Type B pancreatic cell (in vitro differentiated cells): ENCODE results near the gene SLCO4C1. TPM values are rescaled to one million over a fixed set of nuclear protein-coding genes. Genes with fewer than 3 reads are reported as not detected.

ENCODE experiments used
- DNase-seq: peaks from one replicate; pipeline ENCODE4 v3.0.0; 2021; ENCODE audit warnings: mixed read lengths; ENCODE audit not compliant: unreplicated experiment; ENCODE audit errors: extremely low spot score
- H3K27ac Mint-ChIP-seq: 2 replicates; pipeline ENCODE4 v1.8.0; 2021; ENCODE audit warnings: mild to moderate bottlenecking, mixed read lengths
- H3K27me3 Mint-ChIP-seq: 2 replicates; pipeline ENCODE4 v1.8.0; 2021; ENCODE audit warnings: mixed read lengths
- H3K36me3 Mint-ChIP-seq: 2 replicates; pipeline ENCODE4 v1.8.0; 2021; ENCODE audit warnings: mixed read lengths
- H3K4me1 Mint-ChIP-seq: one replicate; pipeline ENCODE4 v1.8.0; 2021; ENCODE audit warnings: mixed read lengths; ENCODE audit not compliant: unreplicated experiment
- H3K4me3 Mint-ChIP-seq: 2 replicates; pipeline ENCODE4 v1.8.0; 2021; ENCODE audit warnings: mild to moderate bottlenecking, mixed read lengths
- H3K9me3 Mint-ChIP-seq: 2 replicates; pipeline ENCODE4 v1.8.0; 2021; ENCODE audit warnings: mixed read lengths
- total RNA-seq: library from RNA; stranded (reverse); gene quantifications from 2 replicates; pipeline ENCODE4 v1.2.1, GENCODE V29; 2021; ENCODE audit warnings: low replicate concordance
- TF ChIP-seq, protein P1 (sequence below): fragments of 200-600 bp; sonication (generic); conservative IDR thresholded peaks from 2 replicates; pipeline ENCODE4 v1.5.0; 2021; ENCODE audit warnings: antibody characterized with exemption, mild to moderate bottlenecking

SLCO4C1 gene
- total RNA-seq, 1 donor from 2014 or later = 4.6 TPM

DNA sequence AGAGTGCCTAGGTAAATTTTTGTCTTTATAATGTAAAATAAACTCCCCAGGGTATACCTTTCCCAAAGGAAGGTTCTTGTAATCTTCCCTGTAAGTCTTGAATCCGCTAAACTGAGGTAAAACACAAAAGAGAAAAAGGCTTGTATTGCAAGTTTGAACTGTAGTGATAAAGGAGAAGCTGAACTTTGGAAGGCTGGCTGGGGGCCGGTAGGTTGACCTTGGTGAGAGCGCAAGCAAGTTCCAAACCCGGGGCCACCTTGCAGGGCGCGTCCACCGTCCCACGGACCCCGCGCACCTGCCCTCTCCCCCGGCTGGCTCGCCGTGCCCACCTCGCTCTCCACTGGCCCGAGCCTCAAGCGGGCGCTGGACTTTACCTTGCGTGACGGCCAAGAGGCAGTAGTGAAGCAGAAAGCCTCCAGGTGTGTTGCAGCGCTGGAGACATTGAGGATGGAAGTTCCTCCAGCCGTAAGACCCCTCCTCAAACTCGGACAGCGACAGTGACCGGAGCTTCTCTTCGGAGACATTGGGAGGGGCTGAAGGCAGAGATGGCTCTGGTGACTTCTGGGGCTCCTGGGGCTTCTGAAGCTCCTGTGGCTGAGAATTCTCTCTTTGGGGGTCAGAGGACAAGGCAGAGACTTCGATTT is 428 bp downstream of the SLCO4C1 start:
- peaks cover 8% of the 10 kb centered on the region for H3K4me1 Mint-ChIP-seq
- H3K9me3 Mint-ChIP-seq = no peaks in the 10 kb centered on the region
- DNase-seq = no peak
- TF ChIP-seq, protein P1, sequence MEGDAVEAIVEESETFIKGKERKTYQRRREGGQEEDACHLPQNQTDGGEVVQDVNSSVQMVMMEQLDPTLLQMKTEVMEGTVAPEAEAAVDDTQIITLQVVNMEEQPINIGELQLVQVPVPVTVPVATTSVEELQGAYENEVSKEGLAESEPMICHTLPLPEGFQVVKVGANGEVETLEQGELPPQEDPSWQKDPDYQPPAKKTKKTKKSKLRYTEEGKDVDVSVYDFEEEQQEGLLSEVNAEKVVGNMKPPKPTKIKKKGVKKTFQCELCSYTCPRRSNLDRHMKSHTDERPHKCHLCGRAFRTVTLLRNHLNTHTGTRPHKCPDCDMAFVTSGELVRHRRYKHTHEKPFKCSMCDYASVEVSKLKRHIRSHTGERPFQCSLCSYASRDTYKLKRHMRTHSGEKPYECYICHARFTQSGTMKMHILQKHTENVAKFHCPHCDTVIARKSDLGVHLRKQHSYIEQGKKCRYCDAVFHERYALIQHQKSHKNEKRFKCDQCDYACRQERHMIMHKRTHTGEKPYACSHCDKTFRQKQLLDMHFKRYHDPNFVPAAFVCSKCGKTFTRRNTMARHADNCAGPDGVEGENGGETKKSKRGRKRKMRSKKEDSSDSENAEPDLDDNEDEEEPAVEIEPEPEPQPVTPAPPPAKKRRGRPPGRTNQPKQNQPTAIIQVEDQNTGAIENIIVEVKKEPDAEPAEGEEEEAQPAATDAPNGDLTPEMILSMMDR = no peak
- H3K4me3 Mint-ChIP-seq = peak overlapping the region; percentile 96
- H3K27me3 Mint-ChIP-seq = peaks cover 7% of the 10 kb centered on the region
- H3K36me3 Mint-ChIP-seq = no peaks in the 10 kb centered on the region
- H3K27ac Mint-ChIP-seq = peak overlapping the region; percentile 56

DNA sequence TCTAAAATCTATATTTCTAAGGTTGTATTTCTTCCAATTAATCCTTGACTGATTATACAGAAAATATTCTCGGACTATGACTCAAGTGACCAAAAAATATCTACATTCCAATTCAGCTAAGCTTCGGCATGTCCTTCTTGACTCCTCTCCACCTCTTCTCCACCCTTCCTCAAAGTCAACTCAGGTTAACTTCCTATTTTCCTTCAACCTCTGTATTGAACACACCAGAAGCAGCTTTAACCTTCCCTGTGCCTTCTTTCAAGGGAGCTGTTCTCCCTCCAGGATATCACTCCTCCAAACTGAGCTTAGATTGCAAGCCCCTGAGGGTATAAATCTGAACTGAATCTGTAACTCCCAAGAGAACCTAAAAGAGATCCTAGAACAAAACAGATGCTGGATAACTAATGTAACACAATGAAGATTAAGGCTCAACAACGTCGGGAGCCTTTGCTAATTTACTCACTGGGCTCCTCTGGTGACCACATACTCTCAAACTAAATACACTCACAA is 1.1 kb downstream of the SLCO4C1 start:
- peak overlapping the region; percentile 3 for H3K27ac Mint-ChIP-seq
- peak overlapping the region; percentile 96 for H3K4me3 Mint-ChIP-seq

DNA sequence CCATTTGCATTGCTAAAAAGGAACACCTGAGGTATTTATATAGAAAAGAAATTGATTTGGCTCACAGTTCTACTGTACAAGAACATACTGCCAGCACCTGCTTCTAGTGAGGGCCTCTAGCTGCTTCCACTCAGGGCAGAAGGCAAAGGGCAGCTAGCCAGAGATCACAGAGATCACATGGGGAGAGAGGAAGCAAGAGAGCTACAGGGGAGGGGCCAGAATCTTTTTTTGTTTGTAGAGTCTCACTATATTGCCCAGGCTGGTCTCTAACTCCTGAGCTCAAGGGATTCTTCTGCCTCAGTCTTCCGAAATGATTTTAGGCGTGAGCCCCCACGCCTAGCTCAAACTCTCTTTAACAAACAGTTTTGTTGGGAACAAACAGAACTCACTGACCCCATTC is 6.1 kb downstream of the SLCO4C1 start:
- peaks cover 3% of the 10 kb centered on the region for H3K4me1 Mint-ChIP-seq
- no peaks in the 10 kb centered on the region for H3K36me3 Mint-ChIP-seq
- no peak overlapping the region for H3K27ac Mint-ChIP-seq
- DNase-seq = no peak
- H3K9me3 Mint-ChIP-seq = no peaks in the 10 kb centered on the region
- TF ChIP-seq, protein P1 = no peak
- peaks cover 3% of the 10 kb centered on the region for H3K27me3 Mint-ChIP-seq
- H3K4me3 Mint-ChIP-seq = no peak overlapping the region

More for the DNA sequence above, 1.1 kb downstream of the SLCO4C1 start:
- H3K27me3 Mint-ChIP-seq = peaks cover 7% of the 10 kb centered on the region
- H3K9me3 Mint-ChIP-seq = no peaks in the 10 kb centered on the region
- no peaks in the 10 kb centered on the region for H3K36me3 Mint-ChIP-seq
- TF ChIP-seq, protein P1 = no peak
- peaks cover 8% of the 10 kb centered on the region for H3K4me1 Mint-ChIP-seq
- DNase-seq = no peak

DNA sequence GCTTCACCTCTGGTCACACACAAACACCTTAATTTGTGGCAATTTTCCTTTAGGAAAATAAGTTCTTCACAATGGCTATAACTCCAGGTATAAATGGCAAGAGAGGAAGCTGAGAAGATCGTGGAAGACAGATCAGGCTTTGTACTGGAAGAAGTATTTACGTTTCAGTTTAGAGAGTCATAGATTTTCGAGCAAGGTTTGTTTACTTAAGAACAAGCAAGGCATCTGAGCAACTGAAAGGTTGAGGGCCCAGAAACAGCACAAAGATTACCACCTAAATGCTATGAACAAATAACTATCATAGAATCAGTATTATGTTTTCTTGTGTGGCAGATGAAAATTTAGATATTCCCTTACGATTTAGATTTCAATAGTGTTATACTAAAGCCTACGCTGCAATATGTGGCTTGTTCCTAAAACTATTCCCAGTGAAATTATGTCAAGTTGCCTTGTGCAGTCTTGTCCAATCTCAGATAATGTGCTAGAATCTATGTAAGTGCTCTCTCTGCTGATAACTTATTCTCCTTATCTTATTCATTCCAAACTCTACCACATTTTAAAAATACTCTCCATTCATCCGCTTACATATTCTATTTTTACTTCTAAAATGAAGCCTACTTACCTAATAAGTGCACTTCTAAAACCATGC is 6.7 kb downstream of the SLCO4C1 start:
- H3K9me3 Mint-ChIP-seq = no peaks in the 10 kb centered on the region
- H3K27ac Mint-ChIP-seq = no peak overlapping the region
- no peak for DNase-seq
- H3K27me3 Mint-ChIP-seq = no peaks in the 10 kb centered on the region
- no peaks in the 10 kb centered on the region for H3K36me3 Mint-ChIP-seq
- H3K4me1 Mint-ChIP-seq = no peaks in the 10 kb centered on the region
- TF ChIP-seq, protein P1 = no peak
- no peak overlapping the region for H3K4me3 Mint-ChIP-seq

DNA sequence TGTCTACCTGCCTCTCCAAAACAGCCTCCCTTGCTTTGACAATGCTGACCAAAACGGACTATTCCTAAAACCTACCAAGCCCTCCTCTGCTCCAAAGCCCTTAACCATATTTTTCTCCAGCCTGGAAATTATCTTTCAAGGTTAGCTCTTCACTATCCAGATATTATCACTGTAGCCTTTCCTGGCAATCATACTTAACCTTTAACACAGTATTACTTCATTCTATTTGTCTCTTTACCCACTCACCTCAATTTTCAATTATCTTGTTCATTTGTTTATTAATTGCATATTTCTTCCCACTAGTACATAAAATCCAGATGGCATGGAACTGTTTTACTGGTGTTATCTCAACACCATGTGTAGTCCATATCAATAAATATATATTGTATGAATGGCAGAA is 7.5 kb downstream of the SLCO4C1 start:
- H3K4me3 Mint-ChIP-seq = no peak overlapping the region
- H3K27me3 Mint-ChIP-seq = no peaks in the 10 kb centered on the region
- H3K36me3 Mint-ChIP-seq = no peaks in the 10 kb centered on the region
- H3K4me1 Mint-ChIP-seq = no peaks in the 10 kb centered on the region
- DNase-seq = no peak
- H3K9me3 Mint-ChIP-seq = no peaks in the 10 kb centered on the region
- no peak overlapping the region for H3K27ac Mint-ChIP-seq
- TF ChIP-seq, protein P1 = no peak
